GM12878 (cell line): ENCODE results near the gene IGIP.

Experiments
- CHD4 ChIP-seq: fragments of 200-600 bp; sonication (generic); IDR thresholded peaks from 2 replicates; pipeline ENCODE4 v1.6.1; 2016; ENCODE audit warnings: mild to moderate bottlenecking
- EP300 ChIP-seq, 2 experiments: fragments of 150-350 bp in 1 of 2; IDR thresholded peaks; 2 replicates each; pipeline ENCODE4 v1.6.1; 2011 to 2012; ENCODE audit warnings: low read depth in 2 of 2, low read length in 2 of 2, borderline replicate concordance in 1 of 2, improper control_type of control experiment in 1 of 2, inconsistent platforms in 1 of 2; ENCODE audit not compliant: control insufficient read depth in 1 of 2
- EZH2 ChIP-seq: IDR thresholded peaks from 2 replicates; pipeline ENCODE4 v1.6.1; 2012; ENCODE audit warnings: low read depth, mild to moderate bottlenecking, control low read depth, inconsistent platforms, low read length, borderline replicate concordance; ENCODE audit not compliant: control insufficient read depth
- FOXM1 ChIP-seq: IDR thresholded peaks from 2 replicates; pipeline ENCODE4 v1.6.1; 2012; ENCODE audit warnings: low read depth, mild to moderate bottlenecking, inconsistent platforms, low read length, moderate library complexity
- POLR2A ChIP-seq: IDR thresholded peaks from 2 replicates; pipeline ENCODE4 v1.6.1; 2011; ENCODE audit warnings: low read depth, mild to moderate bottlenecking, low read length
- RCOR1 ChIP-seq: conservative IDR thresholded peaks from 2 replicates; pipeline ENCODE4 v1.6.1; 2012; ENCODE audit warnings: low read depth, low read length, improper control_type of control experiment
- SIN3A ChIP-seq: IDR thresholded peaks from 2 replicates; pipeline ENCODE4 v1.6.1; 2012; ENCODE audit warnings: low read depth, low read length, improper control_type of control experiment
- SMC3 ChIP-seq: IDR thresholded peaks from 2 replicates; pipeline ENCODE4 v1.6.1; 2011; ENCODE audit warnings: low read length, improper control_type of control experiment, borderline replicate concordance
- SP1 ChIP-seq: IDR thresholded peaks from one replicate; pipeline ENCODE4 v1.6.1; 2011; ENCODE audit warnings: low read depth, low read length
- TF ChIP-seq, protein P1 (sequence below): IDR thresholded peaks from 2 replicates; pipeline ENCODE4 v1.6.1; 2012; ENCODE audit warnings: mild to moderate bottlenecking, low read depth, low read length
- TF ChIP-seq, protein P2 (sequence below): IDR thresholded peaks from 2 replicates; pipeline ENCODE4 v1.6.1; 2011; ENCODE audit warnings: low read depth, mild to moderate bottlenecking, low read length, moderate library complexity, borderline replicate concordance; ENCODE audit errors: extremely low read depth
- TF ChIP-seq, protein P3 (sequence below), 3 experiments: IDR thresholded peaks in 2 of 3; conservative IDR thresholded peaks in 1 of 3; 2 replicates each; pipeline ENCODE4 v1.5.1; 2011; ENCODE audit warnings: low read depth in 3 of 3, low read length in 3 of 3, mild to moderate bottlenecking in 3 of 3, control low read depth in 2 of 3, moderate library complexity in 2 of 3, inconsistent platforms in 1 of 3, mixed read lengths in 1 of 3; ENCODE audit not compliant: control insufficient read depth in 2 of 3, insufficient read depth in 1 of 3; ENCODE audit errors: extremely low read depth in 1 of 3

DNA sequence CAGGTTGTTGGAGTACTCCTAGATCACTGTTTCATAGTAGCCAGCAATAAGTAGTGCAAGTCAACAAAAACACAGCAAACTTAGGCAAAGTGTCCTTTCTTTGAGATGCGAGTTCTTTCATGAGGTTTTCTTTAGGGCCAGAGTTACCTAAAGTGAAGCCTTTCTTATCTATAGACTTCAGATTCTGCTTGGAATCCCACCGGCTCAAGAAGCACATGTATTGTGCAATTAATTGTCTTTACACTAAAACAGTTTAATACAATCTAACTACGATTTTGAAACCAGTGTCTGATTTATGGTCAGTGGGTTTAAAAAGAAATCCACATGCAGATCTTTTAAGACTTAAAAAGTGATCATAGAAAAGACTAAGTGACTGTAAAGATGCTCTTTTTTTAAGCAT is 8.2 kb upstream of the IGIP start:
- TF ChIP-seq, protein P1, sequence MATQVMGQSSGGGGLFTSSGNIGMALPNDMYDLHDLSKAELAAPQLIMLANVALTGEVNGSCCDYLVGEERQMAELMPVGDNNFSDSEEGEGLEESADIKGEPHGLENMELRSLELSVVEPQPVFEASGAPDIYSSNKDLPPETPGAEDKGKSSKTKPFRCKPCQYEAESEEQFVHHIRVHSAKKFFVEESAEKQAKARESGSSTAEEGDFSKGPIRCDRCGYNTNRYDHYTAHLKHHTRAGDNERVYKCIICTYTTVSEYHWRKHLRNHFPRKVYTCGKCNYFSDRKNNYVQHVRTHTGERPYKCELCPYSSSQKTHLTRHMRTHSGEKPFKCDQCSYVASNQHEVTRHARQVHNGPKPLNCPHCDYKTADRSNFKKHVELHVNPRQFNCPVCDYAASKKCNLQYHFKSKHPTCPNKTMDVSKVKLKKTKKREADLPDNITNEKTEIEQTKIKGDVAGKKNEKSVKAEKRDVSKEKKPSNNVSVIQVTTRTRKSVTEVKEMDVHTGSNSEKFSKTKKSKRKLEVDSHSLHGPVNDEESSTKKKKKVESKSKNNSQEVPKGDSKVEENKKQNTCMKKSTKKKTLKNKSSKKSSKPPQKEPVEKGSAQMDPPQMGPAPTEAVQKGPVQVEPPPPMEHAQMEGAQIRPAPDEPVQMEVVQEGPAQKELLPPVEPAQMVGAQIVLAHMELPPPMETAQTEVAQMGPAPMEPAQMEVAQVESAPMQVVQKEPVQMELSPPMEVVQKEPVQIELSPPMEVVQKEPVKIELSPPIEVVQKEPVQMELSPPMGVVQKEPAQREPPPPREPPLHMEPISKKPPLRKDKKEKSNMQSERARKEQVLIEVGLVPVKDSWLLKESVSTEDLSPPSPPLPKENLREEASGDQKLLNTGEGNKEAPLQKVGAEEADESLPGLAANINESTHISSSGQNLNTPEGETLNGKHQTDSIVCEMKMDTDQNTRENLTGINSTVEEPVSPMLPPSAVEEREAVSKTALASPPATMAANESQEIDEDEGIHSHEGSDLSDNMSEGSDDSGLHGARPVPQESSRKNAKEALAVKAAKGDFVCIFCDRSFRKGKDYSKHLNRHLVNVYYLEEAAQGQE: no peak
- TF ChIP-seq, protein P2, sequence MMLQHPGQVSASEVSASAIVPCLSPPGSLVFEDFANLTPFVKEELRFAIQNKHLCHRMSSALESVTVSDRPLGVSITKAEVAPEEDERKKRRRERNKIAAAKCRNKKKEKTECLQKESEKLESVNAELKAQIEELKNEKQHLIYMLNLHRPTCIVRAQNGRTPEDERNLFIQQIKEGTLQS: no peak
- no peak for TF ChIP-seq EZH2
- TF ChIP-seq EP300 (IDR thresholded peaks at IDR 0.05; ENCODE audit: borderline replicate concordance in 1 of 2, control insufficient read depth in 1 of 2, low read depth in 2 of 2, low read length in 2 of 2): no peak
- TF ChIP-seq, protein P3, sequence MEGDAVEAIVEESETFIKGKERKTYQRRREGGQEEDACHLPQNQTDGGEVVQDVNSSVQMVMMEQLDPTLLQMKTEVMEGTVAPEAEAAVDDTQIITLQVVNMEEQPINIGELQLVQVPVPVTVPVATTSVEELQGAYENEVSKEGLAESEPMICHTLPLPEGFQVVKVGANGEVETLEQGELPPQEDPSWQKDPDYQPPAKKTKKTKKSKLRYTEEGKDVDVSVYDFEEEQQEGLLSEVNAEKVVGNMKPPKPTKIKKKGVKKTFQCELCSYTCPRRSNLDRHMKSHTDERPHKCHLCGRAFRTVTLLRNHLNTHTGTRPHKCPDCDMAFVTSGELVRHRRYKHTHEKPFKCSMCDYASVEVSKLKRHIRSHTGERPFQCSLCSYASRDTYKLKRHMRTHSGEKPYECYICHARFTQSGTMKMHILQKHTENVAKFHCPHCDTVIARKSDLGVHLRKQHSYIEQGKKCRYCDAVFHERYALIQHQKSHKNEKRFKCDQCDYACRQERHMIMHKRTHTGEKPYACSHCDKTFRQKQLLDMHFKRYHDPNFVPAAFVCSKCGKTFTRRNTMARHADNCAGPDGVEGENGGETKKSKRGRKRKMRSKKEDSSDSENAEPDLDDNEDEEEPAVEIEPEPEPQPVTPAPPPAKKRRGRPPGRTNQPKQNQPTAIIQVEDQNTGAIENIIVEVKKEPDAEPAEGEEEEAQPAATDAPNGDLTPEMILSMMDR (IDR thresholded peaks at IDR 0.05 in 2 of 3, conservative IDR thresholded peaks at IDR 0.05 in 1 of 3; ENCODE audit: control insufficient read depth in 2 of 3, extremely low read depth in 1 of 3, insufficient read depth in 1 of 3, low read depth in 3 of 3, low read length in 3 of 3): no peak
- no peak for TF ChIP-seq SMC3
- TF ChIP-seq RCOR1: no peak
- TF ChIP-seq FOXM1: no peak
- TF ChIP-seq CHD4: no peak
- TF ChIP-seq POLR2A: no peak
- TF ChIP-seq SIN3A: no peak
- TF ChIP-seq SP1: no peak
